GM08714 (cell line): ENCODE results near the gene PDE2A.
"Not testable (repeated sequence)": the region's sequence is repeated elsewhere in the genome, so short reads cannot be mapped to it uniquely, and the experiment has no call there.

Experiments used
- H3K4me3 ChIP-seq: fragments of 200-500 bp; sonication (Bioruptor generic); 2 replicates; pipeline ENCODE4 v1.5.1; 2014; ENCODE audit warnings: mild to moderate bottlenecking, low read length, inconsistent platforms
- ZNF274 ChIP-seq: IDR thresholded peaks from 2 replicates; pipeline ENCODE4 v1.6.1; 2012; ENCODE audit warnings: mild to moderate bottlenecking, low read depth, low read length

The PDE2A gene

DNA sequence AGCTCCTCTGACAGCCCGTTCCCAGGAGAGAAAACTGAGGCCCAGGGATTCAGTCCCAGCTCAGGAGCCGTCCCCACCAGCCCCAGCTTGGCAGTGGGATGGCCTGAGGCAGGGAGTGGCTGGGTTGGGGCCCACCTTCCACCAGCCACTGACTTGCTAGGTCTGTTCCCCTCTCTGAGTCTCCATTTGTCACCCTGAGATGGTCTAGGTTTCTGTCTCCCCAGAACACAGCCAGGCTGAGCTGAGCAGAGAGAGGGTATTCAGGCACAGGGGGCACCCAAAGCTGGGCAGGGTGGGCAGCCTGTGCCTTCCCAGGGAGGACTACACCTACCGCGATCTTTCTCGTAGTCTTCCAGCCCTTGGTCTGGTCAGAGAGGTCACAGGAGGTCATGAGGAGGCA is 95.7 kb downstream of the PDE2A start:
- no peak overlapping the region for H3K4me3 ChIP-seq
- no peak for TF ChIP-seq ZNF274

DNA sequence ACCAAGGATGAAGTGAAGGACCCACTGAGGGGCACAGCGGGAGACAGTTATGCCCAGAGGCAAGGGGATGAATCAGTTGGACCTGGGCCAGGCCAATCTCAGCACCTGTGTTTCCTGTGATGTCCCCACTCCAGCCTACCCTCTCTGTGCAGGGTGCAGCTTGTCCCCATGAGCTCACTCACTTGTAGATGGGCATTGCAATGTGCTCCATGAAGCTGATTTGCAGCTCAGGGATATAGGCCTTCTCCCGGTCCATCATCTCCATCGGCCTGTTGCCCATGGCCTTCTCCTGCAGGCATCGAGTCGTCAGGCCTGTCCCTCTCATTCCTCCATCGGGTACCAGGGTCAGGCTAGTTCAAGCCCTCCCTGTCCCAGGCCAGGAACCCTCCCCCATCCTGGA is 96.2 kb downstream of the PDE2A start:
- no peak overlapping the region for H3K4me3 ChIP-seq
- TF ChIP-seq ZNF274: no peak

DNA sequence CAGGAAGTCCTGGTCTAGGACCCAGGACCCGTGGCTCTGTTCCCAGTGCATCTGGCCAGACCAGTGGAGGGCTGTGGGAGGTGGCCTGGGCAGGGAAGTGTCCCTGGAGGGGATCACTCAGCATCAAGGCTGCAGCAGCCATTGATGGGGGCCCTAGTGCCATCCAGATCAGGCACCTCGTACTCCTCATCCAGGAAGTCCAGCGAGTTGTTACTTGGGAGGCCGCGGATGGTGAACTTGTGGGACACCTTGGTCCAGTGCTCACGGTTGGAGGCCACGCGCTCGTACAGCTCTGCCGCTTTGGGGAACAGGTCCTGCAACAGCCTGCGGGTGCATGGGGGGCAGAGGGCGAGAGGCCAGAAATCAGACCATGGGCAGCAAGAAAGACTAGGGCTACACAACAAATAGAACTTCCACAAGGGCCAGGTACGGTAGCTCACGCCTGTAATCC is 96.9 kb downstream of the PDE2A start:
- H3K4me3 ChIP-seq: no peak overlapping the region
- no peak for TF ChIP-seq ZNF274

- H3K4me3 ChIP-seq: no peak overlapping the region
- TF ChIP-seq ZNF274: no peak
These were observed 97.6 kb downstream of the PDE2A start for GRCh38 chr11:72576661-72577060.

GRCh38 chr11:72576243-72576595 is 98.0 kb downstream of the PDE2A start:
- H3K4me3 ChIP-seq: no peak overlapping the region
- no peak for TF ChIP-seq ZNF274

DNA sequence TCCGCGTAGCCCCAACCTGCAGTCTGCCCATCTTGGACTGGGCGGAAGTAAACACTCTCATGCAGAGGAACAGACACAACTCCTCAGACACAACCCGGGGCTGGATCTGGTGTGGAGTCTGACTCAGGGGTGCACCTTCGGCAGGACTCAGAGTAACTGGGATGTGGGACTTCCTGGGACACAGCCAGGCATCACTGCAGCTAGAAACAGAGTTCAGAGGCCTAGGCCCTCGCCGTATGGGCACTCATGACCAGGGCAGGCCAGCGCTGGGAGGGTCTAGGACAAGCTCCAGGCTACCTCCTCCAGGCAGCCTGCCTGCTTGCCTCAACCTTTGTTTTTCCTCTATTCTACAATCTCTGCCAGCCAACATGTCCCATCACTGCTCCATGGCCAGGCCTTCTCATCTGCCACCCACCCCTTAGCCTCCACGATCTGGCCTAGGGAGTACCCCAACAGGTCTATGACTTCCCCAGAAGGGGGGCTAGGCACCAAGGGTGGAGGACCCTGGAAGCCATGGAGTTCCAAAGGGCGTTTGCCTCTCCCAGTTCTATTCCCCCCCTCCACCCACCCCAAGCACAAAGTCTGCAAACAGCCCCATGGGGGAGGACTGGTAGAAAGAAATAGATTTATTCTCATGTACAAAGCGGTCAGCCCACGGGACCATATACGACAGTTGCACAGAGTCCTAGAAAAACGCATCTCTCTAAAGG is 98.5 kb downstream of the PDE2A start:
- H3K4me3 ChIP-seq: no peak overlapping the region

DNA sequence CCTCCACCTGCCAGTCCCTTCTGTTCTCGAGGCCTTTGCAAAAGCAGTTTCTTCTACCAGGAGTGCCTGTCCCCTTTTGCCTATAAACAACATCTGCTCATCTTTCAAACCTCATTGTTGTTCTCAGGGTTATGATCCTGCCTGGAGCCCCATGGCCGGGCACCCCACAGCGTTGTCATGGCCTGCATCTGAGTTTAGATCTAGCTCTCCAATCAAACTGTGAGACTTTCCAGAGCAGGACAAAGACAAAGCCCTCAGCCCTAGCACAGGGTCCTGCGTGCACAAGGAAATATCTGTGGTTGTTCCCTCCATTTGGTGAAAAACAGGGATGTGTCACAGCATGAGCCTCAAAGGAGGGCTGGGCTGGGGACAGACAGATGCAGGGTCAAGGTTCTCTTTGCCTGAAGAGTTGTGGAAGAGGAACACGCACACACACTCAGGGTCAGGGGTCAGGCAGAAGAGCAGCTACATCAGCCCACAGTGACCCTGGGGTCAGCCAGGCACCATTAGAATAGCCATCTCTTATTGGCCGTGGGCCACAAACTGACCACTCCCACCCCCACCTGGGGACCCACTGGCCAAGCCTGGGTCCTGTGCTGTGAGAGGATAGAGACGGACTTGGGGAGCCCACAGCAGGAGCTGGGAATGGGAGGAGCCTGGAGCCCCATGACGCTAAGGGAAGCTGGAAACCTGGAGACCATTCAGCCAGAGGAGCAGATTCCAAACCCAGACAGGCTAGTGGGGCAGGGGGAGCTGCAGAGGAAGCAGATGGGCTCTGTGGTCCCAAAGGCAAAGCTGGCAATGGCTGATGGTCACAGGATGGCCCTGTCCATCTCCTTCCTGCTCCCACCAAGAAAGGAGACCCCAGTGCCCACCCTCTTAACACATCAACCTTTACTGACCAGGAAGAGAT is 99.4 kb downstream of the PDE2A start:
- no peak overlapping the region for H3K4me3 ChIP-seq
- TF ChIP-seq ZNF274: no peak

More for the DNA sequence above, 98.5 kb downstream of the PDE2A start:
- no peak for TF ChIP-seq ZNF274

DNA sequence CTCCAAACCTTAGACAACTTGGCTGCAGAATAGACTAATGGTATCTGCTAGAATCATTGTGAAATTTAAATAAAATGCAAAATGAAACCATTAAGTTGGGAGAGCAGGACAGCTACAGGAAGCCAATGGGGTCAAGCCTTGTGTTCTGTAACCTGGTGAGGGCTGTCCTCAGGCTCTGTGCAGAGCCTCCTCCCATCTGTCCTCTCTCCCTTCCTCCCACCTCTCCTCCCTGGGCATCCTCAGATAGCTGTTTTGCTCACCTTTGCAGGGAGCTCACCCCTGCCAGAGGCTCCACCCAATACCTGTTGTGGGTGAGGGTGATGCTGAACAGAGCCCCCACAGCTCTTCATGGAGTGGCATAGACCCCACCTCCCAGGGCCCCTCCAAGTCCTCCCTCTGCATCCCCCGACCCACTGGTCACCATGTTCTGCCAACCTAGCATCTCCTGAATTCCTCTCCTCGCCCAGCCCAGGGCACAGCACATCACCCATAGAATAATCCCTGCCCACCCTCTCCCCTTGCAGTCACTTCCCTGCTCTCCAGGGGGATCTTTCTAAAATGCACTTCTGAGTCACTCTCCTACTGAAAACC is 100.3 kb downstream of the PDE2A start:
- H3K4me3 ChIP-seq: no peak overlapping the region
- TF ChIP-seq ZNF274: no peak

DNA sequence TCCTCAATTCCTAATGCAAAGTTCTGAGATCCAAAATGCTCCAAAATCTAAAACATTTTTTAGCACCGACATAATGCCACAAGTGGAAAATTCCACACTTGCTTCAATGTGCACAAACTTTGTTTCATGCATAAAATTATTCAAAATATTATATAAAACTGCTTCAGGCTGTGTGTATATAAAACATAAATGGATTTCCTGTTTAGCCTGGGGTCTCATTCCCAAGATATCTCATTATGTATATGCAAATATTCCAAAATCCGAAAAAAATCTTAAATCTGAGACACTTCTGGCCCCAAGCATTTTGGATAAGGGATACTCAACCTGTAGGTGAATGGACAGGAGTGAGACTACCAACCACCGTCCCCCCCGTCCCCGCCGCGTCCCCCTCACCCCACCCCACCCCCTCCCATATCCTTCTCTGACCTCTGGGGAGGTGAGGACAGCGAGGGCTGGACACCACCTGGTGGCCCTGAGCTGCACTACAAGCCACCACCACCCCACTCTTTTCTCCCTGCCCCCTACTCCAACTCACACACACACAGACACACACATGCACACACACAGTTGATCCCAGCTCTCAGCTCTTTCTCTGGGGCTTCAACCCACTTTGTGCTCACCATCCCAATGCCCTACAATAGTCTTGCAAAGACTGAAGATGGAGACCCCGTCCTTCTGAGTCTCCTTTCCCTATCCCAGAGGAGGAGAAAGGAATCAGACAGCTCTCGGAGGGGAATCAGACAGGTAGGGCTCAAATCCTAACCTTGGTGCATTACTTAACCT is 101.0 kb downstream of the PDE2A start:
- H3K4me3 ChIP-seq: no peak overlapping the region
- TF ChIP-seq ZNF274: no peak

- not testable (repeated sequence) for H3K4me3 ChIP-seq
These were observed 101.7 kb downstream of the PDE2A start for GRCh38 chr11:72572540-72572939.

DNA sequence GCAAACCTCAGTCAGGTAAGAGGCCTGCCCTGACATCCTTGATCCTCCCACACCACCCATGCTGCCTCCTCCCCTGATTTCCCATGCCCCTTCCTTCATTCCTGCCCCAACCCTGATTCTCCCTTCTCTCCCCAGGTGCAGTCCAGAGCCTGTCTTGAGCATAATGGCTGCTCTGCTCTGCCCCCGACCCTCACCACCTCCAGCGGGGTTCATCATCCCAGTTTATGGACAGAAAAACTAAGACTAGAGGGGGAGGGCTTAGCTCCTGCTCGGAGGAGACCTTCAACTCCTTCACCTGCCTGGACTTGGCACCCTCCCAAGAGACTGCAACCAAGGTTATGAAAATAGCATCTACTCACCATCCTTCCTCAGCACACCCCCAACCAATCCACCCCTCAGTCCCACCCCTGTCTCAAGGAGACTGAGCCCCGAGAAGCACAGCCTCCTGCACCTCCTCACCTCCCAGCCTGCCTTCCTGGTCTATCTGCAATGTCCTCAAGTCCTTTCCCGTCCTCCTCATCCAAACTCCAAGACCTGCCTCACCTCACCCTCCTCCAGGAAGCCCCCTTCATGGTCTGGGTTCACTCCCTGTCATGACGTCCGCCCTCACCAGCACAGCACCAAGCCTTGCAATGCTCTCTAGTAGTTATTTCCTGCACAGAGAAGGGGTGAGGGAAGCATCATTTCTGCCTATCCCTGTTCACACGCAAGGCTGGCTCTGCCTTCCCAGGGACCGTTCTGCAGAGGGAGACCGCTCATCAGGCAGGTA is 103.1 kb downstream of the PDE2A start:
- no peak for TF ChIP-seq ZNF274

GRCh38 chr11:72569966-72570892 is 104.0 kb downstream of the PDE2A start:
- H3K4me3 ChIP-seq: no peak overlapping the region
- TF ChIP-seq ZNF274: no peak

More for the DNA sequence above, 103.1 kb downstream of the PDE2A start:
- H3K4me3 ChIP-seq: no peak overlapping the region
